Body of pancreas (tissue), 4 donors: ENCODE data around the gene TBCEL. TPM values are rescaled to one million over a fixed set of nuclear protein-coding genes. Genes with fewer than 3 reads are reported as not detected.
A peak's percentile ranks its signal among the peaks of the same experiment; 100 is the strongest.

Experiments
- ATAC-seq: fragments of 150-250 bp; one replicate; pipeline ENCODE4 v1.9.1; 2016
- DNase-seq, 4 donors: peaks; one replicate each; pipeline ENCODE4 v3.0.0-alpha.2; 2019
- H3K27ac ChIP-seq, 4 donors: fragments of 200-600 bp; sonication (generic); 1 replicate in 3 of 4; 2 replicates in 1 of 4; pipeline versions ENCODE4 v1.5.1 to v1.6.1; 2016 to 2019; ENCODE audit warnings: mild to moderate bottlenecking in 1 of 4, mixed read lengths in 1 of 4, moderate library complexity in 1 of 4
- H3K27me3 ChIP-seq, 2 donors: fragments of 200-600 bp; sonication (generic); one replicate each; pipeline ENCODE4 v1.6.0; 2016; ENCODE audit warnings: mild to moderate bottlenecking in 1 of 2
- H3K36me3 ChIP-seq, 2 donors: fragments of 200-600 bp; sonication (generic); replicated peaks in 1 of 2; 2 replicates each; pipeline ENCODE4 v1.5.1; 2016; ENCODE audit warnings: low read depth in 2 of 2; ENCODE audit not compliant: insufficient read depth in 1 of 2
- H3K4me1 ChIP-seq: fragments of 200-600 bp; sonication (generic); one replicate; pipeline ENCODE4 v1.6.0; 2016
- H3K4me3 ChIP-seq, 2 donors: fragments of 200-600 bp; sonication (generic); 1 replicate in 1 of 2; 2 replicates in 1 of 2; pipeline ENCODE4 v1.5.1; 2016 to 2019
- H3K9me3 ChIP-seq, 3 donors: fragments of 200-600 bp; sonication (generic); 1 replicate in 2 of 3; 2 replicates in 1 of 3; pipeline ENCODE4 v1.5.1; 2016
- POLR2A ChIP-seq, 3 donors: fragments of 450-650 bp; IDR thresholded peaks; one replicate each; pipeline ENCODE4 v1.6.1; 2016; ENCODE audit warnings: antibody characterized with exemption in 3 of 3, mild to moderate bottlenecking in 2 of 3
- WGBS, 2 donors: methylation state at CpG; one replicate each; pipeline ENCODE4 v1.1.5; 2017; 5-methylcytosine and 5-hydroxymethylcytosine counted together
- intact Hi-C: fragments of 100-400 bp; cut with DNase I; formaldehyde crosslinking; loops from one replicate; pipeline ENCODE4 v1.15.1; 2023
- total RNA-seq, 2 donors: library from RNA; depleted of rRNA; stranded (reverse); fragments of >200 nt; gene quantifications; one replicate each; pipeline ENCODE4 v1.1.0, GENCODE V29; 2016
- TF ChIP-seq, protein P1 (sequence below), 7 experiments: fragments of 450-650 bp in 4 of 7; fragments of 200-600 bp in 3 of 7; sonication (generic) in 3 of 7; IDR thresholded peaks; one replicate each; pipeline ENCODE4 v1.5.1; 2016 to 2019; ENCODE audit warnings: antibody characterized with exemption in 7 of 7

TBCEL gene, protein sequence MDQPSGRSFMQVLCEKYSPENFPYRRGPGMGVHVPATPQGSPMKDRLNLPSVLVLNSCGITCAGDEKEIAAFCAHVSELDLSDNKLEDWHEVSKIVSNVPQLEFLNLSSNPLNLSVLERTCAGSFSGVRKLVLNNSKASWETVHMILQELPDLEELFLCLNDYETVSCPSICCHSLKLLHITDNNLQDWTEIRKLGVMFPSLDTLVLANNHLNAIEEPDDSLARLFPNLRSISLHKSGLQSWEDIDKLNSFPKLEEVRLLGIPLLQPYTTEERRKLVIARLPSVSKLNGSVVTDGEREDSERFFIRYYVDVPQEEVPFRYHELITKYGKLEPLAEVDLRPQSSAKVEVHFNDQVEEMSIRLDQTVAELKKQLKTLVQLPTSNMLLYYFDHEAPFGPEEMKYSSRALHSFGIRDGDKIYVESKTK
- total RNA-seq, result 10 to 100 TPM in 1 of 2 donors, 1 to 10 TPM in 1; 5.9 to 14.8 TPM

DNA sequence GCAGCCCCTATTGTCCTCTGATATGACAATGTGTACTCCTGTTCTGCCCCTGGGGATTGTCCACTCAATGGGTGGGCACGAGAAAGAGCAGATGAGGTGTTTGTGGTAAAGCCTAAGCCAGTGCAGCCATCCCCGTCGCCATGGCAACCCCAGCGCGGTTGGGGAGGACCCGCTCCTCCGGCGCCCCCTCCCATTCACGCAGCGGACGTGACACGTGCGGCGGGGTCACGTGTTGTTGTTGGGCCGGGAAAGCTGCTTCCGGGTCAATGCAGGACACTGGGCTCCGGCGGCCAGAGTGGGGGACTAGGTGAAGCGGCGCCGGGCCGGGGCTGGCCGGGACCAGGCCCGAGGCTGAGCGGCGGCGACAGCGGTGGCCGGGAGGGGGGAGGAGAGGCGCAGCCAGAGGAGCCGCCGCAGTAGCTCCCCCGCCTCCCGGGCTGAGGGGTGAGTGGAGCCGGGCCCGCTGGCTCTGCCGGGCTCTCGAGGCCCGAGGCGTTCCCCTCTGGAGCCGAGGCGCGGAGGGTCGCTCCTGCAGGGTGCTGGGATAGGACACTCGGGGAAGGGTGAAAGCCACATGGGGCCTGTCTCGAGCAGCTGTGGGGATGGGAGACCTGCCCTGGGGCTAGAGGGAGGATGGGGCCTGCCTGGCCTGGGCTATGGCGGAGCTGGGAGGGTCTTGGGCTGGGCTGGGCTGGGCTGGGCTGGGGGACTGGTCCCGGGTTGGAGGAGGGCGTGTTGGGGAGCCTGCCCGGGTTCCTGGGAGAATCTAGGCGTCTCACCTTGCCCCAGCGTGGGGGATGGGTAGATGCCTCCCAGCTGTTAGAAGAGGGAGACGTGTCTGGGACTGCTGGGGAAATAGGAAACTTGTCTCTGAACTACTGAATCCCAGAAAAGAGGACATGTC lies at the start of gene TBCEL:
Gene TBCEL (plus strand): TSS at position 255 of the 904 bp plus-strand sequence. CDS start 21,589 bp downstream, outside the sequence.
- peak within 1 kb of the TSS; percentile 70 to 94 for H3K4me3 ChIP-seq
- H3K27me3 ChIP-seq, result no peaks in the 10 kb centered on the region
- 1 to 2% methylated on average over 23 to 54 of the region's 54 CpGs for WGBS, 2 donors
- DNase-seq (peak; percentile 85 to 89 (median 86)), ATAC-seq (peak; percentile 92)
- intact Hi-C loops, result no loop called here
- no peaks in the 10 kb centered on the region for H3K9me3 ChIP-seq
- H3K4me1 ChIP-seq, result peaks cover 22% of the 10 kb centered on the region
- peak within 1 kb of the TSS in 3 of 4 donors; percentile 61 to 76 (median 61) for H3K27ac ChIP-seq
- no peaks in the 10 kb centered on the region for H3K36me3 ChIP-seq
- TF ChIP-seq POLR2A (IDR thresholded peaks at IDR 0.05), result peak in 2 of 3 donors; percentile 59 to 65
- TF ChIP-seq, protein P1, sequence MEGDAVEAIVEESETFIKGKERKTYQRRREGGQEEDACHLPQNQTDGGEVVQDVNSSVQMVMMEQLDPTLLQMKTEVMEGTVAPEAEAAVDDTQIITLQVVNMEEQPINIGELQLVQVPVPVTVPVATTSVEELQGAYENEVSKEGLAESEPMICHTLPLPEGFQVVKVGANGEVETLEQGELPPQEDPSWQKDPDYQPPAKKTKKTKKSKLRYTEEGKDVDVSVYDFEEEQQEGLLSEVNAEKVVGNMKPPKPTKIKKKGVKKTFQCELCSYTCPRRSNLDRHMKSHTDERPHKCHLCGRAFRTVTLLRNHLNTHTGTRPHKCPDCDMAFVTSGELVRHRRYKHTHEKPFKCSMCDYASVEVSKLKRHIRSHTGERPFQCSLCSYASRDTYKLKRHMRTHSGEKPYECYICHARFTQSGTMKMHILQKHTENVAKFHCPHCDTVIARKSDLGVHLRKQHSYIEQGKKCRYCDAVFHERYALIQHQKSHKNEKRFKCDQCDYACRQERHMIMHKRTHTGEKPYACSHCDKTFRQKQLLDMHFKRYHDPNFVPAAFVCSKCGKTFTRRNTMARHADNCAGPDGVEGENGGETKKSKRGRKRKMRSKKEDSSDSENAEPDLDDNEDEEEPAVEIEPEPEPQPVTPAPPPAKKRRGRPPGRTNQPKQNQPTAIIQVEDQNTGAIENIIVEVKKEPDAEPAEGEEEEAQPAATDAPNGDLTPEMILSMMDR (IDR thresholded peaks at IDR 0.05), result no peak

DNA sequence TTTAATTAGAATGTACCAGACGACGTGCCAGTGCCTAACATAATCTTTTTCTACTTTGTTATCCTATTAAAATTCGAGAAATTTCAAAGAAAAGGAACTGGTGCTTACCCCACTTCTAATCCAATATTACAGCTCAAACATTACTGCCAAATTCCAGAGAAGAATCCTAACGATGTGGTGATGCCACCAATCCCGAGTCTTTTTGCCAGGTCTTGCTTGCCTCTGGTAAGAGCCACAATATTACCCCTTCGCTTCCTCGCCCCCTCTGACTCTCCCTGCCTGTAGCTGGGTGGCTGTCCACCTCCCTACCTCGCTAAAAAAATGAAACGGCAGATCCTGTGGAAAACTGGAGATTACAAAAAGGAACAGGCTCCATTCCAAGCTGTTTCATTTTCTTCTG lies 49.4 kb upstream of the TBCEL start:
- intact Hi-C loops, result no loop called here

DNA sequence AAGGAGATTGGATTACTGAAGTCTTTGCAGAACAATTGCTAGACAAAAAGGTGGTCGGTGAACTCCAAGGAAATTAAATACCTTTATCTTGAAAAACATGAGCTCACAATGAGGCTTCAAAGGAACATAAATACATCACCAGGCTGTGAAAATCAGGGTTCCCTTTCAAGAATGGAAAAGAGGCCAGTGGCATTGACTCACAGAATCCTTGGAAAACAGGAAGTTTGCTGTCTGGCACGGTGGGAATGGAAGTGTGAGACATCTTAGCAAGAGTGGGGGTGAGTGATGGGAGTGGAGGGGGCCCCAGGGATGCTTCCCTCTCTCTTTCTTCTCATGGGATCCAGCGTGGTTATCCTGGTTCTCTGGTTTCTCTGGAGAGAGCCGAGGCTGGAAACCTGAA lies 48.9 kb upstream of the TBCEL start:
- intact Hi-C loops, result no loop called here
- H3K27ac ChIP-seq, result no peak overlapping the region
- H3K36me3 ChIP-seq, result no peaks in the 10 kb centered on the region
- H3K4me3 ChIP-seq, result no peak overlapping the region
- 32 to 35% methylated on average over 4 of the region's 4 CpGs for WGBS, 2 donors
- DNase-seq (no peak), ATAC-seq (no peak)
- no peaks in the 10 kb centered on the region for H3K27me3 ChIP-seq
- no peaks in the 10 kb centered on the region for H3K9me3 ChIP-seq
- TF ChIP-seq, protein P1 (IDR thresholded peaks at IDR 0.05), result no peak
- TF ChIP-seq POLR2A (IDR thresholded peaks at IDR 0.05), result no peak
- H3K4me1 ChIP-seq, result no peaks in the 10 kb centered on the region

More for the DNA sequence above, 49.4 kb upstream of the TBCEL start:
- no peaks in the 10 kb centered on the region for H3K36me3 ChIP-seq
- no peak for DNase-seq
- H3K27me3 ChIP-seq, result no peaks in the 10 kb centered on the region
- H3K27ac ChIP-seq, result no peak overlapping the region
- WGBS, 2 donors, result 47 to 50% methylated on average over 9 of the region's 9 CpGs
- H3K9me3 ChIP-seq, result no peaks in the 10 kb centered on the region
- H3K4me1 ChIP-seq, result no peaks in the 10 kb centered on the region
- no peak for TF ChIP-seq POLR2A (IDR thresholded peaks at IDR 0.05)
- TF ChIP-seq, protein P1 (IDR thresholded peaks at IDR 0.05), result no peak
- ATAC-seq, result no peak
- no peak overlapping the region for H3K4me3 ChIP-seq

DNA sequence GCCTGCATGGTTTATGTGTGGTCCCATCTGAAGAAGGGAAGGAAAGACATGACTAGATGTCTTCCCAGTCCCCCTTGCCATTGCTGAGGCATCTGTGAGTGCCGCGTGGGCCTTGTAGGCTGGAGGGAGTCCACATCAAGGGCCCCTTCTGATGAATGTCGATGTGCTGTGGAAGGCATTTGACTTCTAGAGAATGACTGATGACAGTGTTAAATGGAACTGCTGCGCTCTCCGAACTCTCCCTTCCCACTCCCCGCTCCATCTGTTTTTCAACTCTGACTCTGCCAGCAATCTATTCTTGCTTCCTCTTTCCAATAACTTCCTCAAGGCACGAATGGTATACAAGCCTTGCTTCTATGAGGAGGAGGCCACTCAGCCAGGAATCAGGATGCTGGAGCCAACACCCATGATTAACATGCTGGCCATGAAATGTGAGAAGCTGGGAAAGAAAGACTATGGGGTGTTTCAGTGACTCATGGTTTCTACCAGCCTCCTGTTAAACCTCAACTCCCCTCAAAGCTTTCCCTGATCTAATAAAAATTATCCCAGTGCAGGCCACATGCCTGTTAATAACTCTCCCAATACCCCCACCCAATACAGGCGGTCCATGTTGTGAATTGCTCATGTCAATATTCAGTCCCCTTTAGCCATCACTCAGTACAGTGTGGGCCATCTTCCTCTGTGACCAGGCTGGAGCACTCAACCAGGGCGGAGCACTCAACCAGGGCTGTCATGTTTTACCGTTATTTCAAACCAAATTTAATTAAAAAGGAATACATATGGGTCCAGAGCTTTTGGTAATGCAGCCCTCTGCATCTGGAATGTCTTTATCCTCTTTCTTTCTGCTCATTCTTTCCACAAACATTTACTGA lies 46.4 kb upstream of the TBCEL start:
- WGBS, 2 donors, result 80% methylated on average over 10 of the region's 10 CpGs
- no peak for DNase-seq
- TF ChIP-seq POLR2A (IDR thresholded peaks at IDR 0.05), result no peak
- TF ChIP-seq, protein P1 (IDR thresholded peaks at IDR 0.05), result no peak
- intact Hi-C loops, result no loop called here
- ATAC-seq, result no peak
- Histone ChIP-seq H3K4me1 (no peaks in the 10 kb centered on the region), H3K36me3 (no peaks in the 10 kb centered on the region), H3K27ac (no peak overlapping the region), H3K27me3 (no peaks in the 10 kb centered on the region), H3K9me3 (no peaks in the 10 kb centered on the region), H3K4me3 (no peak overlapping the region)
